C4-2B (cell line): ENCODE data around the gene HIGD1C.
"Not testable (repeated sequence)": the region's sequence is repeated elsewhere in the genome, so short reads cannot be mapped to it uniquely, and the experiment has no call there.

Experiments used
- CTCF ChIP-seq: fragments of 450-650 bp; conservative IDR thresholded peaks from 2 replicates; pipeline ENCODE4 v1.5.1; 2017; ENCODE audit warnings: mild to moderate bottlenecking
- ZFX ChIP-seq: fragments of 450-650 bp; IDR thresholded peaks from 2 replicates; pipeline ENCODE4 v1.6.1; 2017

- not testable (repeated sequence) for TF ChIP-seq CTCF, ZFX
Measured at GRCh38 chr12:51014467-51014866, 62.1 kb downstream of the HIGD1C start.
